Stomach (tissue), 9 donors: Measurements from ENCODE around the gene NEURL1B. TPM values are rescaled to one million over a fixed set of nuclear protein-coding genes. Genes with fewer than 3 reads are reported as not detected.

Source experiments
- DNase-seq, 2 donors: peaks; one replicate each; pipeline versions ENCODE4 v3.0.0 to v3.0.0-alpha.2; 2013 to 2019
- H3K27ac ChIP-seq, 5 donors: fragments of 200-600 bp in 4 of 5; sonication (generic) in 4 of 5; one replicate each; pipeline ENCODE4 v1.5.1; 2013 to 2019; ENCODE audit warnings: mild to moderate bottlenecking in 1 of 5, moderate library complexity in 1 of 5
- H3K27me3 ChIP-seq, 3 donors: fragments of 200-600 bp; sonication (generic); one replicate each; pipeline ENCODE4 v1.5.1; 2017 to 2019; ENCODE audit warnings: mixed run types in 1 of 3
- H3K36me3 ChIP-seq, 4 donors: fragments of 200-600 bp; sonication (generic); 1 replicate in 3 of 4; 2 replicates in 1 of 4; pipeline ENCODE4 v1.5.1; 2016 to 2019
- H3K4me1 ChIP-seq, 4 donors: fragments of 200-600 bp; sonication (generic); one replicate each; pipeline ENCODE4 v1.5.1; 2016 to 2019
- H3K4me3 ChIP-seq, 4 donors: fragments of 200-600 bp; sonication (generic) in 3 of 4; one replicate each; pipeline ENCODE4 v1.5.1; 2016 to 2019; ENCODE audit warnings: mild to moderate bottlenecking in 1 of 4
- H3K9me3 ChIP-seq, 4 donors: fragments of 200-600 bp; sonication (generic); one replicate each; pipeline ENCODE4 v1.5.1; 2016 to 2019
- CTCF ChIP-seq, 7 experiments: fragments of 450-650 bp in 4 of 7; fragments of 200-600 bp in 3 of 7; sonication (generic) in 3 of 7; IDR thresholded peaks; one replicate each; pipeline ENCODE4 v1.5.1; 2016 to 2019; ENCODE audit warnings: antibody characterized with exemption in 7 of 7, control low read depth in 2 of 7, mild to moderate bottlenecking in 1 of 7
- EP300 ChIP-seq: sonication (generic); formaldehyde crosslinking; IDR thresholded peaks from one replicate; pipeline ENCODE4 v1.6.1; 2017; ENCODE audit warnings: antibody characterized with exemption
- POLR2A ChIP-seq, 4 donors: fragments of 450-650 bp; IDR thresholded peaks; one replicate each; pipeline ENCODE4 v1.6.1; 2016; ENCODE audit warnings: antibody characterized with exemption in 4 of 4, control low read depth in 2 of 4, mild to moderate bottlenecking in 1 of 4, moderate library complexity in 1 of 4
- POLR2AphosphoS5 ChIP-seq, 3 donors: sonication (generic); formaldehyde crosslinking; IDR thresholded peaks; one replicate each; pipeline ENCODE4 v1.6.1; 2016; ENCODE audit warnings: antibody characterized with exemption in 3 of 3
- WGBS, 5 donors: extraction: QIAGEN DNeasy Blood & Tissue Kit in 3 of 5; methylation state at CpG; one replicate each; pipeline versions ENCODE4 v1.1.5 to v1.1.7; 2013 to 2018; 5-methylcytosine and 5-hydroxymethylcytosine counted together
- intact Hi-C: fragments of 100-400 bp; cut with DNase I; formaldehyde crosslinking; loops from one replicate; pipeline ENCODE4 v1.15.1; 2023; ENCODE audit warnings: low total_unique reads
- polyA plus RNA-seq, 3 donors: library from polyadenylated mRNA; stranded (reverse); fragments of 200-250 nt; gene quantifications; one replicate each; pipeline ENCODE4 v1.2.3, GENCODE V29; 2013
- total RNA-seq, 5 donors: library from RNA; depleted of rRNA; stranded (reverse); fragments of >200 nt; gene quantifications; one replicate each; pipeline versions ENCODE4 v1.1.0 to v1.2.3, GENCODE V29; 2014 to 2016
- donor health status: healthy with polysubstance abuse.
- donor health status: Bipolar disorder and iron deficiency.
- donor health status: healthy.

The NEURL1B gene
- total and polyA plus RNA-seq, 8 donors: 2.7 to 60.3 (median 9.8) TPM

GRCh38 chr5:172626031-172626581 is 15.0 kb upstream of the NEURL1B start:
- intact Hi-C loops: no loop called here
- no peaks in the 10 kb centered on the region for H3K27me3 ChIP-seq
- no peak for DNase-seq
- H3K36me3 ChIP-seq: no peaks in the 10 kb centered on the region
- H3K9me3 ChIP-seq: no peaks in the 10 kb centered on the region
- 89 to 95% (median 91%) methylated on average over 8 of the region's 8 CpGs for WGBS, 5 donors
- TF ChIP-seq EP300 (no peak), CTCF (IDR thresholded peaks at IDR 0.05) (no peak), POLR2AphosphoS5 (IDR thresholded peaks at IDR 0.05) (no peak), POLR2A (IDR thresholded peaks at IDR 0.05) (no peak)
- H3K4me3 ChIP-seq: no peak overlapping the region
- H3K27ac ChIP-seq: no peak overlapping the region
- H3K4me1 ChIP-seq: no peaks in the 10 kb centered on the region

- DNase-seq: no peak
Measured at GRCh38 chr5:172630082-172630481, 11.0 kb upstream of the NEURL1B start.

GRCh38 chr5:172630482-172630881 is 10.6 kb upstream of the NEURL1B start:
- no peak overlapping the region for H3K4me3 ChIP-seq
- no peak for DNase-seq
- intact Hi-C loops: no loop called here
- H3K27me3 ChIP-seq: no peaks in the 10 kb centered on the region
- no peaks in the 10 kb centered on the region for H3K36me3 ChIP-seq
- WGBS, 5 donors: 91 to 98% (median 93%) methylated on average over 6 of the region's 6 CpGs
- no peak overlapping the region for H3K27ac ChIP-seq
- TF ChIP-seq EP300: no peak
- TF ChIP-seq POLR2AphosphoS5 (IDR thresholded peaks at IDR 0.05): no peak
- TF ChIP-seq CTCF (IDR thresholded peaks at IDR 0.05): no peak
- TF ChIP-seq POLR2A (IDR thresholded peaks at IDR 0.05): no peak
- no peaks in the 10 kb centered on the region for H3K4me1 ChIP-seq
- no peaks in the 10 kb centered on the region for H3K9me3 ChIP-seq

More at GRCh38 chr5:172630082-172630481, 11.0 kb upstream of the NEURL1B start:
- H3K9me3 ChIP-seq: no peaks in the 10 kb centered on the region
- WGBS, 5 donors: 74 to 87% (median 83%) methylated on average over 4 to 5 of the region's 5 CpGs
- no peaks in the 10 kb centered on the region for H3K27me3 ChIP-seq
- no peaks in the 10 kb centered on the region for H3K4me1 ChIP-seq
- H3K4me3 ChIP-seq: no peak overlapping the region
- no peak overlapping the region for H3K27ac ChIP-seq
- intact Hi-C loops: no loop called here
- TF ChIP-seq EP300 (no peak), CTCF (IDR thresholded peaks at IDR 0.05) (no peak)
- H3K36me3 ChIP-seq: no peaks in the 10 kb centered on the region

GRCh38 chr5:172630986-172631385 is 10.1 kb upstream of the NEURL1B start:
- no peak for DNase-seq
- Histone ChIP-seq H3K9me3 (no peaks in the 10 kb centered on the region), H3K4me3 (no peak overlapping the region), H3K36me3 (no peaks in the 10 kb centered on the region), H3K4me1 (no peaks in the 10 kb centered on the region), H3K27me3 (no peaks in the 10 kb centered on the region), H3K27ac (no peak overlapping the region)
- intact Hi-C loops: no loop called here
- 70 to 92% (median 75%) methylated on average over 2 to 6 of the region's 6 CpGs for WGBS, 5 donors
- TF ChIP-seq EP300 (no peak), CTCF (IDR thresholded peaks at IDR 0.05) (no peak), POLR2A (IDR thresholded peaks at IDR 0.05) (no peak), POLR2AphosphoS5 (IDR thresholded peaks at IDR 0.05) (no peak)
